Measurements from ENCODE around the gene ZNF318. TPM values are rescaled to one million over a fixed set of nuclear protein-coding genes. Genes with fewer than 3 reads are reported as not detected.

Gene ZNF318
- total and polyA plus RNA-seq, 10 of the 15 experiments (the other 5 are each of a cell fraction or from before 2014, with no cell fraction given): 3.4 to 79.8 (median 13.7) TPM

DNA sequence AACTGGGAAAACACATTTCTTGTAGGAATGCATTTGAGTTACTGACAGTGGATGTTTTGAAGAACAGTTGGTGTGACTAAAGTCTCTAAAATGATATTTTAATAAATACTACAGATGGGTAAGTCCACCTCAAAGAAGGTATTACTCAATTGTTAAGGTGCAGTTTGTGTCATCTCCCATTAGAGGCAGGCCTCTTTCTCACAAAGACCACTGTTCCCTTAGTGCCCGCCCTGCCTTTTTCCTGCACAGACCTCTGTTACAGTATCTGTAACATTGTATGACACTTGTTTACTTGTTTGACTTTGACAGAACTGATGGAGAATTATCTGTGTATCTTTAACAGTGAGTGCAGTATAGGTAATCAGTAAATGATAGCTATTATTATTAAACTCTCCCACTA, 55.6 kb downstream of the ZNF318 start:
- TF ChIP-seq, protein P1, sequence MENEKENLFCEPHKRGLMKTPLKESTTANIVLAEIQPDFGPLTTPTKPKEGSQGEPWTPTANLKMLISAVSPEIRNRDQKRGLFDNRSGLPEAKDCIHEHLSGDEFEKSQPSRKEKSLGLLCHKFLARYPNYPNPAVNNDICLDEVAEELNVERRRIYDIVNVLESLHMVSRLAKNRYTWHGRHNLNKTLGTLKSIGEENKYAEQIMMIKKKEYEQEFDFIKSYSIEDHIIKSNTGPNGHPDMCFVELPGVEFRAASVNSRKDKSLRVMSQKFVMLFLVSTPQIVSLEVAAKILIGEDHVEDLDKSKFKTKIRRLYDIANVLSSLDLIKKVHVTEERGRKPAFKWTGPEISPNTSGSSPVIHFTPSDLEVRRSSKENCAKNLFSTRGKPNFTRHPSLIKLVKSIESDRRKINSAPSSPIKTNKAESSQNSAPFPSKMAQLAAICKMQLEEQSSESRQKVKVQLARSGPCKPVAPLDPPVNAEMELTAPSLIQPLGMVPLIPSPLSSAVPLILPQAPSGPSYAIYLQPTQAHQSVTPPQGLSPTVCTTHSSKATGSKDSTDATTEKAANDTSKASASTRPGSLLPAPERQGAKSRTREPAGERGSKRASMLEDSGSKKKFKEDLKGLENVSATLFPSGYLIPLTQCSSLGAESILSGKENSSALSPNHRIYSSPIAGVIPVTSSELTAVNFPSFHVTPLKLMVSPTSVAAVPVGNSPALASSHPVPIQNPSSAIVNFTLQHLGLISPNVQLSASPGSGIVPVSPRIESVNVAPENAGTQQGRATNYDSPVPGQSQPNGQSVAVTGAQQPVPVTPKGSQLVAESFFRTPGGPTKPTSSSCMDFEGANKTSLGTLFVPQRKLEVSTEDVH (IDR thresholded peaks at IDR 0.05; ENCODE audit: low read depth, partially characterized antibody): no peak
- no peak for TF ChIP-seq GABPA (IDR thresholded peaks at IDR 0.05; ENCODE audit: low read depth)
- H3K9me3 ChIP-seq (replicated peaks; ENCODE audit: control insufficient read depth, insufficient read depth, low read length): no peaks in the 10 kb centered on the region
- H4K20me1 ChIP-seq (ENCODE audit: control insufficient read depth, insufficient read depth): no peaks in the 10 kb centered on the region
- 0% methylated on average over 1 of the region's 1 CpG for WGBS (ENCODE audit: insufficient coverage, insufficient replicate concordance, low lambda C conversion rate, missing lambda C conversion rate)
- ATAC-seq (peak; percentile 50), DNase-seq (ENCODE audit: low read depth, low spot score) (no peak), FAIRE-seq (no peak)
- in situ Hi-C loops (cut with MboI) (no loop called here), intact Hi-C loops (cut with micrococcal nuclease; ENCODE audit: unreplicated experiment) (no loop called here)
- H3K9ac ChIP-seq (ENCODE audit: control insufficient read depth, insufficient read depth, low read length): no peak overlapping the region
- H3K4me3 ChIP-seq: no peak overlapping the region
- H3K27ac ChIP-seq (ENCODE audit: control insufficient read depth, insufficient read depth): no peak overlapping the region
- peaks cover 22% of the 10 kb centered on the region for H3K4me1 ChIP-seq (ENCODE audit: control insufficient read depth, insufficient read depth, low read length)
- H2AFZ ChIP-seq (ENCODE audit: control insufficient read depth, low read depth, low read length): no peak overlapping the region
- CTCF ChIA-PET: interaction anchor here (0.9 to 4.6 kb wide), 9 partner anchors 9 to 85 kb away, joined by 3 to 28 read pairs (median 5); partner anchors contain the start of gene DNPH1
- H3K79me2 ChIP-seq (ENCODE audit: control insufficient read depth, insufficient read depth, low read length): no peaks in the 10 kb centered on the region
- H3K27me3 ChIP-seq (replicated peaks in 1 of 2; ENCODE audit: control insufficient read depth in 2 of 2, insufficient read depth in 2 of 2, low read length in 1 of 2): no peaks in the 10 kb centered on the region
- H3K36me3 ChIP-seq (ENCODE audit: control insufficient read depth in 2 of 2, insufficient read depth in 2 of 2, low read length in 1 of 2): no peaks in the 10 kb centered on the region
- H3K4me2 ChIP-seq (ENCODE audit: control insufficient read depth, insufficient read depth): no peak overlapping the region
- BruUV-seq (replicated peaks): no TSS peak
- POLR2A ChIA-PET: interaction anchor here (0.8 to 1.1 kb wide), 5 partner anchors 9 to 82 kb away, joined by 3 to 5 read pairs (median 3); partner anchors contain the start of gene ZNF318
- SMC1A ChIA-PET (ENCODE audit: uncharacterized antibody, unreplicated experiment): interaction anchor here (0.7 to 8.8 kb wide), 12 partner anchors 8 to 62 kb away, joined by 3 to 90 read pairs (median 3); no protein-coding TSS in a partner anchor
- RAD21 ChIA-PET (ENCODE audit: unreplicated experiment): interaction anchor here (1.0 to 1.7 kb wide), 3 partner anchors 25 to 69 kb away, joined by 3 to 6 read pairs (median 4); no protein-coding TSS in a partner anchor

DNA sequence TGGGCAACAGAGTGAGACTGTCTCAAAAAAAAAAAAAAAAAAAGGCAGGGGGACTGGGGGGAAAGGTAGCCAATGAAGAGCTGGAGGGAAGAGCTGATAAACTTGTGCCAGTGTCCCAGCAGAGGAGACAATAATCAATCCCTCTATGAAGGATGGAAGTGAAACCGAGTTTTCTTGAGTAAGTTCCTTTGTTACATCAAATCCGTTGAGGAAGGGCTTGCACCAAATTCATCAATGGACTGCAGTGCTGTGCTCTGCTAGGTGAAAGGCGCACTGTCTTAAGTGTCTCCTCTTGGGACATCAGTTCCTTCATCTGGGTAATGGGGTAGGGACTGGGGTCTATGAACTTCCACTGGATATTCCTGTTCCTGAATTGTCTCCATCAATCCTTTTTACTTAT, 57.8 kb downstream of the ZNF318 start:
- in situ Hi-C loops (cut with MboI) (no loop called here), intact Hi-C loops (cut with micrococcal nuclease; ENCODE audit: unreplicated experiment) (no loop called here)
- Histone ChIP-seq H3K9me3 (replicated peaks; ENCODE audit: control insufficient read depth, insufficient read depth, low read length) (no peaks in the 10 kb centered on the region), H3K4me2 (ENCODE audit: control insufficient read depth, insufficient read depth) (no peak overlapping the region), H3K79me2 (ENCODE audit: control insufficient read depth, insufficient read depth, low read length) (no peaks in the 10 kb centered on the region), H3K27ac (ENCODE audit: control insufficient read depth, insufficient read depth) (no peak overlapping the region), H3K9ac (ENCODE audit: control insufficient read depth, insufficient read depth, low read length) (no peak overlapping the region), H4K20me1 (ENCODE audit: control insufficient read depth, insufficient read depth) (no peaks in the 10 kb centered on the region), H3K36me3 (ENCODE audit: control insufficient read depth in 2 of 2, insufficient read depth in 2 of 2, low read length in 1 of 2) (no peaks in the 10 kb centered on the region), H3K4me3 (no peak overlapping the region), H2AFZ (ENCODE audit: control insufficient read depth, low read depth, low read length) (no peak overlapping the region), H3K27me3 (replicated peaks in 1 of 2; ENCODE audit: control insufficient read depth in 2 of 2, insufficient read depth in 2 of 2, low read length in 1 of 2) (no peaks in the 10 kb centered on the region), H3K4me1 (ENCODE audit: control insufficient read depth, insufficient read depth, low read length) (peaks cover 22% of the 10 kb centered on the region)
- BruUV-seq (replicated peaks): no TSS peak
- no peak for FAIRE-seq
- ChIA-PET CTCF (interaction anchor here (1.0 kb wide), 1 partner anchor 12 kb away, joined by 3 read pairs; no protein-coding TSS in a partner anchor), RAD21 (ENCODE audit: unreplicated experiment) (interaction anchor here (0.7 to 0.8 kb wide), 3 partner anchors 23 to 185 kb away, joined by 3 read pairs; no protein-coding TSS in a partner anchor), POLR2A (interaction anchor here (0.6 to 2.6 kb wide), 7 partner anchors 23 to 144 kb away, joined by 3 to 7 read pairs (median 5); partner anchors contain the start of genes DLK2 and ZNF318), SMC1A (ENCODE audit: uncharacterized antibody, unreplicated experiment) (interaction anchor here (1.1 to 8.8 kb wide), 3 partner anchors 11 to 39 kb away, joined by 3 to 90 read pairs (median 21); no protein-coding TSS in a partner anchor)
- 33% methylated on average over 3 of the region's 3 CpGs for WGBS (ENCODE audit: insufficient coverage, insufficient replicate concordance, low lambda C conversion rate, missing lambda C conversion rate)
- no peak for ATAC-seq
- no peak for DNase-seq (ENCODE audit: low read depth, low spot score)
- TF ChIP-seq FOXM1 (IDR thresholded peaks at IDR 0.05; ENCODE audit: low read depth, low read length) (no peak), MTA3 (IDR thresholded peaks at IDR 0.05; ENCODE audit: borderline replicate concordance, low read length) (no peak), ESRRA (IDR thresholded peaks at IDR 0.05; ENCODE audit: low read length) (no peak), MTA2 (IDR thresholded peaks at IDR 0.05; ENCODE audit: low read depth) (no peak)
- TF ChIP-seq, protein P2, sequence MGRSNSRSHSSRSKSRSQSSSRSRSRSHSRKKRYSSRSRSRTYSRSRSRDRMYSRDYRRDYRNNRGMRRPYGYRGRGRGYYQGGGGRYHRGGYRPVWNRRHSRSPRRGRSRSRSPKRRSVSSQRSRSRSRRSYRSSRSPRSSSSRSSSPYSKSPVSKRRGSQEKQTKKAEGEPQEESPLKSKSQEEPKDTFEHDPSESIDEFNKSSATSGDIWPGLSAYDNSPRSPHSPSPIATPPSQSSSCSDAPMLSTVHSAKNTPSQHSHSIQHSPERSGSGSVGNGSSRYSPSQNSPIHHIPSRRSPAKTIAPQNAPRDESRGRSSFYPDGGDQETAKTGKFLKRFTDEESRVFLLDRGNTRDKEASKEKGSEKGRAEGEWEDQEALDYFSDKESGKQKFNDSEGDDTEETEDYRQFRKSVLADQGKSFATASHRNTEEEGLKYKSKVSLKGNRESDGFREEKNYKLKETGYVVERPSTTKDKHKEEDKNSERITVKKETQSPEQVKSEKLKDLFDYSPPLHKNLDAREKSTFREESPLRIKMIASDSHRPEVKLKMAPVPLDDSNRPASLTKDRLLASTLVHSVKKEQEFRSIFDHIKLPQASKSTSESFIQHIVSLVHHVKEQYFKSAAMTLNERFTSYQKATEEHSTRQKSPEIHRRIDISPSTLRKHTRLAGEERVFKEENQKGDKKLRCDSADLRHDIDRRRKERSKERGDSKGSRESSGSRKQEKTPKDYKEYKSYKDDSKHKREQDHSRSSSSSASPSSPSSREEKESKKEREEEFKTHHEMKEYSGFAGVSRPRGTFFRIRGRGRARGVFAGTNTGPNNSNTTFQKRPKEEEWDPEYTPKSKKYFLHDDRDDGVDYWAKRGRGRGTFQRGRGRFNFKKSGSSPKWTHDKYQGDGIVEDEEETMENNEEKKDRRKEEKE (IDR thresholded peaks at IDR 0.05): no peak
- TF ChIP-seq, protein P3, sequence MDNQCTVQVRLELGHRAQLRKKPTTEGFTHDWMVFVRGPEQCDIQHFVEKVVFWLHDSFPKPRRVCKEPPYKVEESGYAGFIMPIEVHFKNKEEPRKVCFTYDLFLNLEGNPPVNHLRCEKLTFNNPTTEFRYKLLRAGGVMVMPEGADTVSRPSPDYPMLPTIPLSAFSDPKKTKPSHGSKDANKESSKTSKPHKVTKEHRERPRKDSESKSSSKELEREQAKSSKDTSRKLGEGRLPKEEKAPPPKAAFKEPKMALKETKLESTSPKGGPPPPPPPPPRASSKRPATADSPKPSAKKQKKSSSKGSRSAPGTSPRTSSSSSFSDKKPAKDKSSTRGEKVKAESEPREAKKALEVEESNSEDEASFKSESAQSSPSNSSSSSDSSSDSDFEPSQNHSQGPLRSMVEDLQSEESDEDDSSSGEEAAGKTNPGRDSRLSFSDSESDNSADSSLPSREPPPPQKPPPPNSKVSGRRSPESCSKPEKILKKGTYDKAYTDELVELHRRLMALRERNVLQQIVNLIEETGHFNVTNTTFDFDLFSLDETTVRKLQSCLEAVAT (IDR thresholded peaks at IDR 0.05): no peak
